Muscle of back (tissue), 13 donors: ENCODE data around the gene FAM72A. TPM values are rescaled to one million over a fixed set of nuclear protein-coding genes. Genes with fewer than 3 reads are reported as not detected.
A peak's percentile ranks its signal among the peaks of the same experiment; 100 is the strongest.
"Not testable (repeated sequence)": the region's sequence is repeated elsewhere in the genome, so short reads cannot be mapped to it uniquely, and the experiment has no call there.

Experiments used
- DNase-seq, 3 donors: peaks; one replicate each; pipeline versions ENCODE4 v3.0.0 to v3.0.0-alpha.2; 2013
- long read RNA-seq, 9 donors: transcript quantifications; one replicate each; lab custom pipeline, GENCODE V29; 2026
- polyA plus RNA-seq, 10 donors: library from polyadenylated mRNA; unstranded; fragments of 120-200 nt; gene quantifications; one replicate each; pipeline ENCODE4 v1.2.1, GENCODE V29; 2013; ENCODE audit not compliant: insufficient read length in 10 of 10

Gene FAM72A
- 1 to 10 TPM; 3.1 to 6.5 (median 4.7) TPM for polyA plus RNA-seq
- long read RNA-seq, donor 1, partial matches to known transcripts: 41 of 43 reads
- long read RNA-seq, donor 1, other reads (novel, unspliced or antisense): 0 of 43 reads
- long read RNA-seq, donor 2: 0 reads
- long read RNA-seq, donor 3: 0 reads
- long read RNA-seq, donor 4, partial matches to known transcripts: 0 of 1 reads
- long read RNA-seq, donor 4, other reads (novel, unspliced or antisense): 0 of 1 reads
- long read RNA-seq, donor 5, partial matches to known transcripts: 21 of 21 reads
- long read RNA-seq, donor 5, other reads (novel, unspliced or antisense): 0 of 21 reads
- long read RNA-seq, donor 6, partial matches to known transcripts: 0 of 2 reads
- long read RNA-seq, donor 6, other reads (novel, unspliced or antisense): 0 of 2 reads
- long read RNA-seq, donor 7, partial matches to known transcripts: 20 of 20 reads
- long read RNA-seq, donor 7, other reads (novel, unspliced or antisense): 0 of 20 reads
- long read RNA-seq, donor 8, partial matches to known transcripts: 0 of 2 reads
- long read RNA-seq, donor 8, other reads (novel, unspliced or antisense): 0 of 2 reads
- long read RNA-seq, donor 9: 0 reads

DNA sequence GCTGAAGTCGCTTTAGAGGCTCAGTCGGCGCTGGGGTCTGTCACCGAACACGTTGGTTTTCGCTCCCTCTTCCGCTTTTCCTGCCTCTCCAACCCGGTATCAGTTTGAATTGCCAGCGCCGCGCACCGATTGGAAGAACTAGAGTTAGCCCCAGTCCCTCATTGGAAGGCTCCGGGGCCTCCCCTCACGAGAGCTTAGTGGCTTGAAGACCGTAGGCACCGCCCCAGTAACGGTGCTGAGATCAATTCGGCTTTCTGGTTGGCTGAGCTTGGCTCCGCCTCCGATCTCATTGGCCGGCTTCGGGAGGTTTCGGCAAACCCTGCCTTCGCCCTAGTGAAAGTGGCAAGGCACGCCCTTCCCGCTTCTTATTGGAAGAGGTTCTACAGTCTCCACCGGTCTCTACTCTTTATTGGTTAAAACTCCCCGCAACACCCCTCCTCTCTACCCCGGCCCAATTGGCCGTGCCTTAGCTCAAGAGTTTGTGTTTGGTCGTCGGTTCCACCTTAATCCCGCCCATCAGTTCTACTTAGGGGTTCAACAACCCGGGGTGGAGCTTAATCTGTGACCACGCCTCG lies at the start of gene FAM72A:
Gene FAM72A, minus strand, starts transcription at position 51 of the 575 bp plus-strand sequence. CDS start 814 bp downstream, outside the sequence.
- DNase-seq: peak; percentile 97 to 100 (median 98)

DNA sequence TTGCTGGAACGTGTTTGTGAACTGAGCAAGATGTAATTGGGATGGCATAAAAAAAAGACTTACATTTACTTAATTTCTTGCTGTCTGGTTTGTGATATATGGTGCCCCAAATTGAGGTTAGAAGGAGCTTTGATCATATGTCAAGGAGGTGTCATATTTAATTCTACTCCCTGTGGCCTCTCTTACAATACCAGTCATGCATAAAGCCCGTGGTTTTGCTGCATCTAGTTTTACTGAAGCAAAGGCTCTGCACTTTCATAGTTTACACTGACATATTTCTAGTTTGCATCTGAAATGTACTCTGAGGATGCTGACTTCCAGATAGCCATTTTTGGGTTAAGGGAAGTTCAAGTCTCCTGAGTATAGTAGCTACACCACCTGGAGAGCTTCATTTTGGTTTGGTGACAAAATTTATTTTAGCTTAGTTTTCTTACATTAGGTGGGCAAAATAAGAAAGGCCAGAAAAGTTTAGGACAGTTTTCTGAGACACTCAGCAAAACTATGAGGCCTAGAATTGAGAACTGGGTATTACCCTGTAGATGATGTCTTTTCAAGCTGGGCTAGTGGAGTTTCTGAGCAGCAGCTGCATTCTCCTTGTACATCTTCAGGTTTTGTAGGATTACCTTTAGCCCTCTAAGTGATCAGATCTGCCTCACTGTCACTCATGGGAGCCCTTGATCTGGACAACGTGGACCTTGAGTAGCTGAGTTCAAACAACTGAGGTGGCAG lies 48.5 kb upstream of the FAM72A start:
- not testable (repeated sequence) for DNase-seq

DNA sequence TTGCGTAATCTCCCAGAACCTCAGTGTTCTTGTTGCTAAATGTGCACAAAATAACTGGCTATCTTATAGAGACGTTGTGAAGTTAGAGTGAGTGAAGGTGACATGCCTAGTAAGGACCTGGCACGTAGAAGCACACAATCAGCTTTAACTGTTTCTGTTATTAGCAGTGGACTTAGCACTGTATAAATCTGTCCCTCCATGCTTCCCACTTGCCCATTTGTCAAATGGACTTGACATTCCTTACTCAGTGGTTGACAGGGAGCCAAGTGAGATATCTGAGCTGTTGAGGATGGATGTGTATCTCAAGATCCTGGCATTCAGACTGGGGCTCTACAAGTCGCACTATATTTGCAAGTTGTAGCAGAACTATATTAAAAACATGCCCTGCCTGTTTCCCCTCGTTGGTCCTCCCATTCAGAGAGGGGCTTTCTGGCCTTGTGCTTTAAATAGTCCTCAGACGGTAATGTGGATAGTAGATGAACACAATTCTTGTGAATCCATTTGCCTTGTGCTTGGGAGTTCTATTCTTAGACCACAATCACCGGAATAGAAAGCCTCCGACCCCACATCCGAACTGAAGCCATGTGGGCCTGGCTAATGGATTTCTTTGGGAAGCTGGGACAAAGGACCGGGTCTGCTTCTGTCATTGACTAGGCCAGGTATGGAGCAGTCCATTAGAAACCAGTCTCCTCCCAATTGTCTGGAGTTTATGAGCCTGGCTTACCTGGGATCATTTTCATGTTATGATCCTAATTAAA lies 43.7 kb upstream of the FAM72A start:
- not testable (repeated sequence) for DNase-seq

DNA sequence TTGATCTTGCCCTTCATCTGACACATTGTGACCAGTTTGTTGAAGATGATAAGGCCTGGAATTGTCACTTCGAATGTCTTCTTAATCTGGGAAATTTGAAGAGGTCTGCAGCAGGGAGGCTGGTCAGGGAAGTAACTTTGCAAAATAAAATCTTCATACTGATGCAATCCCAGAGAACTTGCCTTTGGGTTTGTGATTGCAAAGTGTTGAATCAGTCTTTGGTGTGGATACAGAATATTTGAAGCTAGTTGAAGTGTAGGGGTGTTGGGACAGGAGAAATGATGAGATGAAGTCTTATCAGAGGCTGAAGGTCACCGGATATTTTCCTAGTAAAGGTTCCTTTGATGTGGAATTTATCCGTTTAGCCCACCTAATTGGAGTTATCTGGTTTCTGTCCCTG lies 42.8 kb upstream of the FAM72A start:
- not testable (repeated sequence) for DNase-seq

DNA sequence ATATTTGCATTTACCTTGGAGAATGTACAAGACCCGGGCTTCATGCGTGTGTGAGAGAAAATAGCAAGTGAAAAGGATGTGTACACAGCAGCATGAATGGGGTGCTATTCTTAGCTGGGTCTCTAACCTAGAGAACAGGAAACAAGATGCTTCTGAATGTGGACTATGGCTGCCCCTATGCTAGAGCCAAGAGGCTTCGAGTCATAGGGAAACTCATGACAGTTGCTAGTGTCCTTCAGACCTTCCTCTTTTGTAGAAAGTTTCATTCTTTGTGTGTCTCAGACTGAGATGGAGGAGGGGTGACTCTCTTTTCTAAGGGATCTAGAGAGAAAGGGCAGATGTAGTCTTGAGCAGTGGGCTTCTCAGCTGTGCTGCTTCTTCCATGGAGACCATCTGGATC lies 40.7 kb upstream of the FAM72A start:
- DNase-seq: peak in 1 of 3 donors; percentile 26

DNA sequence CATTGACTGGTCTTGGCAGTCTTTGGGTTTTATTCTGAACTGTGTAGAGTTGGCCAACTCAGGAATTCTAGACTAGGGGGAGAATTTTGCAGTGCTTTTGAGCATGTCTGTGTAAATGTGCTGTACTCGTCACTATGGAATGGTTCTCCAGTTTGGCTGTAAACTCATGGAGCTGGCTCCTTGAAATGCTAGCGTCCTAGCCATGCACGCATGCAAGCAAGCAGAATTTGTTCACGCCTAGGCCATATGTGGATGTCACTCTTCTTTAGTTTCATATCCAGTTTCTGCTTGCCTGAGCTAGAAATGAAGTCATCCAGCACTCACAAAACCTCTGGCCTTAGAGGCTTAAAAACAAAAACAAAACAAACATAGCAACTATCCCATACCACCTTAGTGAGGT lies 37.6 kb upstream of the FAM72A start:
- peak; percentile 4 to 37 (median 23) for DNase-seq

DNA sequence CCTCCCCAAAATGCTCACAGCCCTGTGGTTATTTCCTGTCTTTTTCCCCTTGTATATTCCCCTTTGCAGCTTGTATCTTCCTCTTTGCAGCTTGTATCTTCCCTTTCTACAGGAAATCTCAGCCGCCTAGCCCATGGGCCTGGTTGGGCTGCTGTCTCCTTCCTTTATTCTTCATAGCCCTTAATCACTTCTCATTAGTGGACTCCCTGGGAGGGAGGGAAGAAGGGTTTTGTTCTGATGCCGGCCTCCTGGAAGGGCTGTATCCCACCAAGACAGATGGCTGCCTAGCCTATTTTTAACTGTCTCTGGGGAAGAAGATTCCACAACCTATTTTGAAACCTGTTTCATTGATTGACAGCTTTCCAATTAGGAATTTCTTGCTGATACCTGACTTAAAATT lies 32.6 kb upstream of the FAM72A start:
- DNase-seq: not testable (repeated sequence)

DNA sequence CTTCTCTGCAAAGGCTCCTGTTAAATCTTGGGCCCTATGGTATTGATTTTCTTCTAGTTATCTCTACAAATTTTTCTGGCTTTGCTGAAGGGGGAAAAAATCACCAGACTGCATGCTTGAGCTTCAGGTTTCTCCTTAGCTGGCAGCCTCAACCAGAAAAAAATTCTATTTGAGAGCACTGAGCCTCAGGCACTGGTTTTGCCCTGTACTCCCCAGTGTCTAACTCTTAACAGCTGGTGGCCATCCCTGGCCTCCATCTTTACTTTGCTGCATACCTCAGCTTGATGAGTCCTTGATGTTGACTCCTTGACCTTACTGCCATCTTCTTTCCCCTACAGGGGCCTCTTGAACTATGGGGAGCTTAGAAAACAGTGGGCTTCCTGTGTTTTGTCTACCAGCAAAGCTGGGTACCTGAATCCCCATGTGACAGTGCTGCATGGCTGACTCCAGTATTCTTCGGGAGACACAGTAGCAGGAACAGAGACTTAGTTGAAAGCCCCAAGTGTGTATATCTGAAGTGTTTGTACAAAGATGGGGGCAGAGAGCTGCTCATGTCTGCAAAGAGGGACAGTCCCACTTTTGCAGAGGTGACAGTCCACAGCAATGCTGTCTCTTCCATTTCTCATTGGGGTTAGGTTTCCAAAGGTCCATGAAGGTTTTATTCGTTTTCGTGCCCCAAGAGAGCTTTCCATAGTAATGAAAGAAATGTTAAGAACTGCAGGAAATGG lies 31.7 kb upstream of the FAM72A start:
- DNase-seq: not testable (repeated sequence)

DNA sequence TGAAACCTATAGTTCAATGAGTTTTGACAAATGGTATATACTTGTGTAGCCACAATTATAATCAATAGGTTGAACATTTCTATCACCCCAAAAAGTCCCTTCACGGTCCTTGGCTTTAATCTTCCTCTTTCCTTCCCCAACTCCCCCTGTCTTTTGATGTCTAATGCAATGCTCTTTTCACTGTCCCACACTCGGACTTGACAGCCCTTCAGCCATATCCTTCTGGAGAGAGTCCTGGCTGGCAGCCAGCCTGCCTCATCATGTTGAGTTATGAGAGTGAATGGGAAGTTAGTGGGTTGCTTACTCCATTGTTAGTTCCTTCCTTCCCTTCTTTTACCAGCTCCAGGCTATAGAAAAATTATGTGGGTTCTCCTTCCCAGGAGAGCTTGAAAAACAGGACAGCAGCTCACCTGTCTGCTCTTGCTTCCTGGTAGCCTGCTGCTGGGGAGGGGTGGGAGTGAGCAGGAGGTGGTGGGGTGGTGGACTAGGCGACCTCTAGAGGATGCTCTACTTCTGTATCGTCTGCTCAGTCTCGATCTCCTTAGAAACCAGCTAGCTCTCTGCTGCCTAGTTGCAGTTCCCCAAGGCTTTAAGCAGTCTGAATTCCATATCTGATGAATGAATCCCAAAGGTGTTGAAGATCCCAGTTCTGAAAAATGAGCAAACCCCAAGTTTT lies 30.5 kb upstream of the FAM72A start:
- DNase-seq: not testable (repeated sequence)

DNA sequence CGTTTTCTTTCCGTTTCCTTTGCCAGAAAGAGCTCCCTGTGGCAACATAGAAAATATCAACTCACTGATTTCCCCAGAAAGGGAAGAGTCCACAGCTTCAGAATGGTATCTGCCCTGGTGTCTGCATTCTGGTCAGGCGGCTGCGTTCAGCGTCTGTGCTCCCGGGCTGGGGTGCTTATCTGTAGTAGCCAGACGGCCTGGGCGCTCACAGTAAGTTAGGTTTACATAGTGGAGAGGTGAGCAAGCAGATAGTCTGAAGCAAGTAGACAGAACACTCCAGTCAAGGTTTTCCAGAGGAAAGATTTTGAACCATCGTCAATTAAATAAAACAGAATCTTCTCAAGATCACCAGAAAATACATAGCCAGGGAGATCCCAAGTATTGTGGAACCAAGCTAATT lies 29.4 kb upstream of the FAM72A start:
- not testable (repeated sequence) for DNase-seq

DNA sequence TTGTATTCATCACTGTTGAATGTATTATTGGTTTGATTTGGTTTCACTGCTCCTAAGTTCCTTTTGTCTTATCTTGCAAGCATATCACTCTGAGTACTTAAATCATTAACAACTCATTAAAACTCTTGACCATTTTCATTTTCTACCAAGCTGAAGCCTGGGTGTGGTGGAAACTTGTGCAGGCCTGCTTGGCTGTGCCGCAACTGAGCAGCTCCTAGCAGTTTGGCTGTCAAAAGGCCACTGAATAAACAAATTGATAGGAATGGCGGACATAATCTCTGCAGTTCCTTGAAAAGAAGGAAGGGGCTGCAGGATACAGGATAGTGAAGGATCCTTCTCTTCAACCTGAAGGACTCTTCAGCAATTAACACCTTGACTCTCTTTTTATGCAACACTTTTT lies 26.6 kb upstream of the FAM72A start:
- DNase-seq: not testable (repeated sequence)

DNA sequence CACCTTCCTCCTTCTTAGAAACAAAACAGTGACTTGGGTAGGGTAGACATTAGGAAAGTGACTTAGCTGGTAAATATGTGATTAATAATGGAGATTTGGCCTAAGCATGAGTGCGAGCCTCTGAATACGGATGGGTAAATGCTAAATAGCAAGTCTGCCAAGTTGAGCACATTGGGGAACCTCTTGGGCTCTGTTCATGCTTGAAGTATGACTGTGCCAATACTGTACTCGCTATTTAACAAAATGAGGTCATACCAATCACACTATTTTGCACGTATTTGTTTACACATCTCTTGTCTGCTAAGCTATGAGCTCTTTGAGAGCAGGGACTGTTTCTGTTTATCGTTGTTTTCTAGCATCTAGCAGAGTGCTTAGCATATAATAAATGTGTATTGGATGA lies 24.2 kb upstream of the FAM72A start:
- DNase-seq: not testable (repeated sequence)

DNA sequence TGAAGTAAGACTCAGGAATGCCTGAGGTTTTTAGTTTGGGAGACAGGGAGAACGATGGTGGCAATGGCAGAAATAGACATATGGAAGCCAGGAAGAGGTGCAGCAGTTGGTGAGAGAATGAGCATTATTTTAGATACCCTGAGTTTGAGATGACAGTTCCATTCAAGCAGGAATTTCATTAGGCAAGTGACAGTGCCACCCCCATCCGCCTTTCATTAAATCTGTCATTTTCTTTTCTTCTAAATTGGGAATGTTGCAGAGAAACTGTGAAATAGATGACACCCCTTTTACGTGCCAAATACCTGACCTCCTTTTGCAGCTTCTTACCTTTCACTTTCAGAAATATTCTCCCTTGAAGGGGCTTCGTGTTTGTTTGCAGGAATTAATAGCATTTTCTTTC lies 22.7 kb upstream of the FAM72A start:
- not testable (repeated sequence) for DNase-seq

DNA sequence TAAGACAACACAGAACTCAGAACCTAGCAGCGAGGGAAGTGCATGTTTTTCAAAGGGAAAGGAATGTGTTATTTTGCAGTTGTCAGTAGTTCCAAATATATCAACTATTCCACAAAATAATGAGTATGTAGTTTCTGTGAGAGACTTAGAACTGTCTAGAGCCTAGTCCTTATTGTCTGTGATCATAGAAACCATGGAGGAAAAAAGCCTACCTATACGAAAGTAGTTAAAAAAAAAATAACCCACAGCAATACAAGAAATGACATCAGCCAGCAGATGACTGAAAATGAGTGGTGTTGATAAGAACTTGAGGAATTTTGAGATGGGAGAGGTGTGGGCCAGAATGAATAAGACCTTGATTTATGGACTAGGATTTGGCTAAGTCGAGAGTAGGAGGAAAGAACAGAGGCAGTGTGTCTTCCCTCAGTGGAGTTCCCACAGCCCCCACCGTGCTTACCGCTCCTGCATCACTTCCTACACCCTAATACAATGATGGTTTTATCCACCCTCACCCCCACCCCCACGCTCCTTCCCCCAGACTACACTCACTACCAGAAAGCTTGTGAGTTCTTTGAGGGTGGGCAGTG lies 21.6 kb upstream of the FAM72A start:
- not testable (repeated sequence) for DNase-seq

DNA sequence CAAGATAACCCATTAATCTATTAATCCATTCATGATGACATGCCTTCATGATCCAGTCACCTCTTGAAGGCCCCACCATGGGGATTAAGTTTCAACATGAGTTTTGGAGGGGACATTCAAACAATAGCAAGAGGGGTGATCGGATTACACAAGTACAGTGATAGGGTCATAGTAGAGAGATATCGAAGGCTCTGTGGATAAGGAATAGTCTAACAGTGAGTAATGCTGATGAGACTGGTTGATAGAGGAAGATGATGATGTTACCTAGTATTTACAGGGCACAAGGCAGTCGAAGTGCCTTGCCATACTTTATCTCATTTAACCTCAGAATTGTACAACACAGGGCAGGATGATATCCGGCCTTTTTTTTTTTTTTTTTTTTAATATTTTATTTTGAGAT lies 18.9 kb upstream of the FAM72A start:
- not testable (repeated sequence) for DNase-seq

DNA sequence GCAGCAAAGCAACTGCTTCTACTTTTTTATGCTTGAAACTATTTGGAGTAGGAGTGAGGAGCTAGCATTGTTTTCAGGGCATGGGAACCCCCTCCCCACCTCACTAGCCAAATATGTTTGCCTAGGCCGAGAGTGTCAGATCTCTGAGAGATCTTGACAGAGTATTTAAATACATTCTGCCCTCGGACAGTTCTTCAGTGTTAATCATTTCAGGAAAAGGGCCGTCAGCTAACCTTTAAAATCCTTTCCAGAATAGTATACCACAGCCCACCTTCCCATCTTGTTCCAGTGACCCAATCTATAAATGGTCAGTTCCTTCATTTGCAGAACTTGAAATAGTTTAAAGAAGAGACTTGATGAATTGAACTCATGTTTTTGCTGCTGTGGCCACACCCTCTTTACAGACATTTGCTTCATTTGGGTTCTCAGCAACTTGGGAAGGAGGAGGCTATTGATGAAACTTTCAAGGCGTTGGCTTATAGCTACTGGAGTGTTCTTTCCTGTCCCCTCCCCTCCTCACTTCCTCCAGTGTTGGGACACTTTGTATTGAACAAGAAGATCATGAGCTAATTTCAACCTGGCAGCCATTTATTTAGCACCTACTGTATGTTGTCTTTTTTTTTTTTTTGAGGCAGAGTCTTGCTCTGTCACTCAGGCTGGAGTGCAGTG lies 17.8 kb upstream of the FAM72A start:
- DNase-seq: not testable (repeated sequence)

DNA sequence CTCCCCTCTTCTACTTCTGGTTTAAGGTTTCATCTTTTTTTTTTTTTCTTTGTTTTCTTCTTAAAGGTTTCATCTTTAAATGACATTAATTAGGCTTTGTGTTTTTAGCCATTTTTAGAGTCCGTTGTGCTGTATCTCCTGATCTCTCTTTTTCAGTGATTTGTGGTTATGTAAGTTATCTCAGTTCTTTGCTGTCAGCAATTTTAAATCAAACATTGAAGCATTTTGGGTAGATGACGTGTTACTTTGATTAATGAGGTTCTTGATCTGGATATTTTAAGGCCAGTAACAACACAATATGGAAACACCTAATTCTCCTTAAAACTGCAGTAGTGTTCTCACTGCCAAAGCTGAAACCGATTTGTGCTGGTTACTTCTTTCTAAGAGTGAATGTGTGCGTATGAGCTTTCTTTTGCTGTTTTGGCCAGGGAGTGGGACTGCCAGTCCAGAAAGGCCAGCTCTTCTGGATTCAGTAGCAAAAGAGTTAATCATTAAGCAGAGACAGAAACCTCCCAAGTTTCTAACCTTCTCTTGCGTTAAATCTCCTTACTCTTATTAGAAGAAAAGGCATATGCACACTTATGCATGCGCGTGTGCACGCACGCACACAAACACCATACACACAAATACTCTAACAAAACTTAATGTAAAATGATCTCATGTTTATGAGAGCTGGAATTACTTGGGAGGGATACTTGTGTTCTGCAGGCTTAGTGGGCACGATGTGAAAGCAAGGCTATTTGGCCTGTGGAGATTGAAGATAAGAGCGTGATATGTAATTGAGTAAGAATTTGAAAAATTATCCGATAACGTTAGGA lies 17.1 kb upstream of the FAM72A start:
- not testable (repeated sequence) for DNase-seq

DNA sequence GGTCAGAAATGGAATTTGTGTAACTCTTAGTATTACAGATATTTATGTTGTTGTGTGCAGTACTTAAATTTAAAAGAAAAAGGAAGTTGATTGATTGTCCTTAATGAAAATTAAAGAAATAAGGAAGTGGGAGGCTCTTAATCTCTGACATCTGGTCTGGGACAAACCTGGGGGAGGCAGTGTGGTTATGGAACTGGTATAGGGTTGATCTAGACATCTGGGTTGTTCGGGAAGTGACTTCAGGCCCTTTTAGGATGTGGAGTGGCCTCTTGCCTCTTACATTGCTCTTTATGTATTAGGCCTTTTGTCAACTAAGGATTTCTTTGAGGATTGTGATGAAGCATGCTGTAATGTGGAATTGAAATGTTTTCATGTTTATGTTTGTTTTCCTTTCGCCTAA lies 16.1 kb upstream of the FAM72A start:
- not testable (repeated sequence) for DNase-seq
